22Rv1 (cell line): ENCODE results near the gene ETS1.

ENCODE experiments used
- ZFX ChIP-seq: fragments of 450-650 bp; IDR thresholded peaks from 2 replicates; pipeline ENCODE4 v1.6.1; 2017; ENCODE audit warnings: antibody characterized with exemption, borderline replicate concordance
- TF ChIP-seq, protein P1 (sequence below): fragments of 450-650 bp; IDR thresholded peaks from 2 replicates; pipeline ENCODE4 v1.5.1; 2017; ENCODE audit warnings: mild to moderate bottlenecking

DNA sequence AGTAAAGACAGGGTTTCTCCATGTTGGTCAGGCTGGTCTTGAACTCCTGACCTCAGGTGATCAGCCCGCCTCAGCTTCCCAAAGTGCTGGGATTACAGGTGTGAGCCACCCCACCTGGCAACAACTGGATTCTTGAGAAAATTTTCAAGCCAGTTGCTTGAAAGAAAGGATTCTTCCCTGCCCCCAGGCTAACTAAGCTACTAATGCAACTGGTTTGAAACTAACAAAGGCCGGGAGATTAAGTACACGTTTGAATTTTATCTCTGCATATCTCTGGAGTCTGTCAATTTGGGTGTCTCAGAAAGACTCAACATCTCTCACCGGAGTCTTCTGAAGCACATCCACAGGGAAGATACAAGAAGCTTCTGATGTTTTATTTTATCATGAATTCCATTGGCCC, 10.7 kb upstream of the ETS1 start:
- TF ChIP-seq, protein P1, sequence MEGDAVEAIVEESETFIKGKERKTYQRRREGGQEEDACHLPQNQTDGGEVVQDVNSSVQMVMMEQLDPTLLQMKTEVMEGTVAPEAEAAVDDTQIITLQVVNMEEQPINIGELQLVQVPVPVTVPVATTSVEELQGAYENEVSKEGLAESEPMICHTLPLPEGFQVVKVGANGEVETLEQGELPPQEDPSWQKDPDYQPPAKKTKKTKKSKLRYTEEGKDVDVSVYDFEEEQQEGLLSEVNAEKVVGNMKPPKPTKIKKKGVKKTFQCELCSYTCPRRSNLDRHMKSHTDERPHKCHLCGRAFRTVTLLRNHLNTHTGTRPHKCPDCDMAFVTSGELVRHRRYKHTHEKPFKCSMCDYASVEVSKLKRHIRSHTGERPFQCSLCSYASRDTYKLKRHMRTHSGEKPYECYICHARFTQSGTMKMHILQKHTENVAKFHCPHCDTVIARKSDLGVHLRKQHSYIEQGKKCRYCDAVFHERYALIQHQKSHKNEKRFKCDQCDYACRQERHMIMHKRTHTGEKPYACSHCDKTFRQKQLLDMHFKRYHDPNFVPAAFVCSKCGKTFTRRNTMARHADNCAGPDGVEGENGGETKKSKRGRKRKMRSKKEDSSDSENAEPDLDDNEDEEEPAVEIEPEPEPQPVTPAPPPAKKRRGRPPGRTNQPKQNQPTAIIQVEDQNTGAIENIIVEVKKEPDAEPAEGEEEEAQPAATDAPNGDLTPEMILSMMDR = no peak
- TF ChIP-seq ZFX = no peak
